GM18873 (cell line): ENCODE measurements around the gene APLNR.

Experiments used
- ATAC-seq: cut with Tn5 transposase; IDR thresholded peaks from one replicate; pipeline ENCODE4 v1.9.1; 2021; ENCODE audit warnings: mild to moderate bottlenecking, moderate library complexity, moderate number of reproducible peaks; ENCODE audit not compliant: unreplicated experiment, low FRiP score

APLNR gene

DNA sequence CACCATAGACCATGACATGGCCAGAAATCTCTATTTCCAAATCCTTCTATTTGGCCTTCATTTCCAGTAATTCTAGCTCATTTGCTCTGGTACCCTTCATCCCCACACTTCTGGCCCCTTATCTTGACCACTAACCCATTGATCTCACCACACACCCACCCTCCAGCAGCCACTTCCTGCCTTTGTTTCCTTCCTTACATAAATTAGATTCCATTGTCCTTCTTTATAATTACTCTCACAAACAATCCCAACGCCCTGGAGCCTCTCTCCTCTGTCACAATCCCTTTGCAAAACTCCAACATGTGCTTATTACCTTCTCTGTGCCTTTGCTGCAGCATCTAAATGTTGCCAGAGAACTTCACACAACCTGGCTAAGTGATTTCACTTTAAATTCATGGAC, 14.8 kb downstream of the APLNR start:
- ATAC-seq = no peak

DNA sequence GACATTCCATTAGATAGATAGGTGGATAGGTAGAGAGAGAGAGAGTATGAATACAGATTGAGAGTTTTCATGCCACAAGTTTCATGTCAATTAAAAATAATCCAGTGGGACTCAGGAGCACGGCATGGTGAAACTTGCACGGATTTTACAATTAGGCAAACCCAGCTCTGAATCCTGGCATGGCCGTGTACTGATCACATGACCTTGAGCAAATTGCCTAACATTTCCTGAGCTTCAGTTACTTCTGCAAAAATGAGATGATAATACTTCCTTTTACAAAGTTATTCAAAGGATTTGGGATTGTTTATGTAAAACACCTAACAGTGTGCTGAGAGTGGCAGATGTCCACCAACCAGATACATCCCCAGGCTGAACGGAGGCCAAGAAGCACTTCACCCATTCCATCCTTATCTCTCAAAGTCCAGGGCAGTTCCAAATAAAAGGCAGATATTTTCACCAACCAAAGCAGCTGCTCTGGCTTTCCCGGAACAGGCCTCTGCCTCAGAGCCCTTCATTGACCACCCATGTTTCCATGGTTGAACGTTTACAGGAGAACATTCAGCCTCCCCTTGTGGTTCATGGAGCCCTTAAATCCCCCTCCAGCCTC, 17.9 kb downstream of the APLNR start:
- no peak for ATAC-seq

GRCh38 chr11:57217053-57217452, 20.0 kb downstream of the APLNR start:
- ATAC-seq = no peak

- ATAC-seq = no peak
These were observed 20.6 kb downstream of the APLNR start for GRCh38 chr11:57216463-57216862.

GRCh38 chr11:57214494-57214893, 22.6 kb downstream of the APLNR start:
- ATAC-seq = no peak

GRCh38 chr11:57214098-57214417, 23.0 kb downstream of the APLNR start:
- ATAC-seq = no peak

GRCh38 chr11:57213342-57214097, 23.5 kb downstream of the APLNR start:
- ATAC-seq = no peak

DNA sequence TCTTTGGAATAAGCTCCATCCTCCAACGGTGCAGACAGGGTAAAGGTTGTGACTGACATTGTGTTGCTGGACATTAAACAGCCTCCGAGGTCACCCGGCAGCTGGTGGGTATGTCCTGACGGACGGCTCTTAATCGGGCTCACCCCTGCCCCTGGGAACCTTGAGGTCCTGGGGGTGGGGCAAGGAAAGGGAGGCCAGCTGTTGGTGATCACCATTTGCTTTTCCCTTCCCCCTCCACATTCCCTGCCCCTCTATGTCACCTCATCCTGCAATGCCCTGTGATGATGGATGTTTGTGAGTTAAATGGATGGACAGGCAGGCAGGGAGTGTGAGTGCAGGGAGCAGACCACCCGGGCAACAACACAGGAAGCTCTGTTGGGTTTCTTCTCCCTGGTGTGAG, 26.3 kb downstream of the APLNR start:
- no peak for ATAC-seq

DNA sequence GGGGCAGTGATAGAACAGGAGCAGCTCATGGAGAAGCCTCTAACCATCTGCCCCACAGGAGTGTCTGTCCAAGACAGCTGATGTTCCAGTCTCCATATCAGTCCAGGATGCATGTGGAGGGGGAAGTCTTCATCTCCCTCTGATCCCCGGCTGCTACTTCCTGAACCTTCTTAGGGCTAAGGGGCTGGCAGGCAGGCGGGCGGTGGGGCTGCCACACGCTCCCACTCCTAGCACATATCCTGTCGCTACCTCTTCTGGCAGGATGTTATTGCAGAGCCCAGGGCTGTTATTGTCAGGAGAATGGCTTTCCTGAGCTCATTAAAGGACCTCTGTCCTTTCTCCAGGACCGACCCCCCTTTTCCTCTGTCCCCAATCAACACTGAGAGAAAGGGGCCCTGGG, 29.9 kb downstream of the APLNR start:
- ATAC-seq = no peak

- ATAC-seq = no peak
These were observed 31.9 kb downstream of the APLNR start for GRCh38 chr11:57205041-57205641.

DNA sequence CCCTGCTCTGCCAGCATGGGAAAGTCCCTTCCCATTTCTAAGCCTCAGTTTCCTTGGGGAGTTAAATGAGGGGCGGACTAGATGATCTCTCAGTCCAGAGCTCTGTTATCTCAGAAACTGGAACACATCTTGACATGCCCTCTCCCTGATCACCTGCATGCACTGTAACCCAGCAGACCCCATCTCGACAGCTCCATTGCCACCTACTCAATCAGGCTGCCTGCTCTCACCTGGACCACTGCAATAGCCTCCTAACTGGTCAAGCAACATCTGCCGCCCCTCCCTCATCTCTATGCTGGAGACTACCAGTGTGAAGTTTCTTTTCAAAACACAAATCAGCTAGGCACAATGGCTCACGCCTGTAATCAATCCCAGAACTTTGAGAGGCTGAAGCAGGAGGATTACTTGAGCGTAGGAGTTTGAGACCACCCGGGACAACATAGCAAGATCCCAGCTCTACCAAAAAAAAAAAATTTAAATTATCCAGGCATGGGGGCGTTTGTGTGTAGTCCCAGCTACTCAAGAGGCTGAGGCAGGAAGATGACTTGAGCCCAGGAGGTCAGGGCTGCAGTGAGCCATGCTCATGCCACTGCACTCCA, 33.1 kb downstream of the APLNR start:
- ATAC-seq = no peak

GRCh38 chr11:57203359-57203758, 33.7 kb downstream of the APLNR start:
- no peak for ATAC-seq

DNA sequence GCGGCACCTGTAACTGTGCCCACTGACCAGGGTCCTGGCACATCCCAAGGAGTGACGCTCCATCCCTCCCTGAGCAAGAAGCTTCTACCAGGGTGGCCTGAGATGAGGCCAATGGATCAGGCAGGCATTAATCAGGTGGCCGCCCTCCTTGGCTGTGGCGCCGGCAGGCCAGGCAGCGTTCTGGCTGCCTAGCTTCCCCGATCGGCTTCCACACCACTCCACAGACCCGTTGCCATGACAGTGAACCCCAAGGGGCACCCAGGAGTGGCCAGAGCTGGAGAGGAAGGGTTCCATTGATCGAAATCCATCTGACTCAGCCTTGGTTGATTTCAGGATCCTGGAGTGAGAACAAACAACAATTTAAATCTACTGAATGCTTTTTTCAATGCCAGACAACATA, 34.8 kb downstream of the APLNR start:
- ATAC-seq = no peak

- no peak for ATAC-seq
These were observed 36.1 kb downstream of the APLNR start for GRCh38 chr11:57200917-57201316.

DNA sequence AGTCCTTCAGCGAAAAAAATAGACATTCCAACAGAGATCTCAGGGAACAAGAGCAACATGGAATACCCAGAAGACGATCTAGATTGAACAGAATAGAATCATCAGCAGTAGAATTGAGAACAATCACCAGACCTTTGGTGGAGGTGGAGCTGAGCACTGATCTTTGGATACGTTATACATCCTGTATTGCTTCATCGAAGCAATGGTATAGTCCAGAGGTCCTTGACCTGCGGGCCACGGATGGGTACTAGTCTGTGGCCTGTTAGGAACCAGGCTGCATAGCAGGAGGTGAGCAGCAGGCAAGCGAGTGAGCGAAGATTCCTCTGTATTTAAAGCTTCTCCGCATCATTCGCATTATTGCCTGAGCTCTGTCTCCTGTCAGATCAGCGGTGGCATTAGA, 37.7 kb downstream of the APLNR start:
- no peak for ATAC-seq

GRCh38 chr11:57197762-57198161, 39.3 kb downstream of the APLNR start:
- ATAC-seq = no peak

- no peak for ATAC-seq
These were observed 40.5 kb downstream of the APLNR start for GRCh38 chr11:57196596-57196995.

DNA sequence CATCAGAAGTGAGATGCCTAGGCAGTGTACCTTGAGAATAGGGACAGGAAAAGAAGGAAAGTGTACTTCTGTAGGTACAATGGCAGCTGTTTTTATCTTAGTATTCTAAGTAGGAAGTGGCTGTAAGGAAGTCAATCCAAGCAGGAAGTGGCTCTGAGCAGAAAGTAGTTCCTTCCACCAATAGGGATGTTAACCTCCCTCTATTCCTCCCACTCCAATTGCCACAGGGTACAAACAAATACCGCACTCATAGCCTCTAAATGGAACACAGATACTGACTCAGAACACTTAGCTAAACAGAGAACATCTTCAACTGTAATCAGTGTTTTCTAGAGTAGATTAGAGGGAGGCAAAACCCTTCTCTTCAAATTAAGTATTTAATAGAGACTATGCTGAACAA, 44.7 kb downstream of the APLNR start:
- no peak for ATAC-seq

- no peak for ATAC-seq
These were observed 45.5 kb downstream of the APLNR start for GRCh38 chr11:57191311-57192219.

DNA sequence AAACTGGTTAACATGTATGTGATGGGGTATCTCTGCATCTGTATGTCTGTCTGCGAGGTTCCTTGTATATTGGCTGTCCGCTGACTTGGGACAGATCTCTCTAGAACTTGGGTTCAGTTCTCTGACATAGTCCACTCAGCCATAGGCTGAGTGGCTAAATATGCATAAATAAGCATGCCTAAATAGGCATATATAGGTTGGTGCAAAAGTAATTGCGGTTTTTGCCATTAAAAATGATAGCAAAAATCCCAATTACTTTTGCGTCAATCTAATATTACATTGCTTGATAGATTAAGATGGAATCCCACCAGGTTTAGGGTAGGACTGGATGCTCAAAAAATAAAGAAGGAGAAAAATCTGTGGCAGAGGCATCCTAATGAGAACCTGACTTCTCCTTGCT, 46.5 kb downstream of the APLNR start:
- ATAC-seq = no peak
